ENCODE data around the gene SENP1.

DNA sequence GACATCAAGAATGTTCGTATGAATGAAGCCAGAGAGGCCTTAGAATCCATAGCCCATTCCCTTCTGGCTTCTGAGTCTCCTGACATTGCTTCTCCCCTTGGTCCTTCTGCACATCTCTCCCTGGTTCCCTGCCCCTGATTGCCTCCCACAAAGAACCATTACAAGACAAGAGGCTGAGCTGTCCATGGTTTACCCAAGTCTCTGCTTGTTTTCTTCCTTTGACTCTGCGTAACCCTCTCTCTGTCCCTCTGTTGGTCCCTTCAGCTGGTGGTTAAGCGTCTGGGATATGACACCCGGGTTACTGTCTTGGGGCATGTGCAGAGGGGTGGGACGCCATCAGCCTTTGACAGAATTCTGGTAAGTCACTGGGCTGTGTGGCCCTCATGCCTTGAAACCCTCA lies 29.1 kb upstream of the SENP1 start:
- TF ChIP-seq, protein P1, sequence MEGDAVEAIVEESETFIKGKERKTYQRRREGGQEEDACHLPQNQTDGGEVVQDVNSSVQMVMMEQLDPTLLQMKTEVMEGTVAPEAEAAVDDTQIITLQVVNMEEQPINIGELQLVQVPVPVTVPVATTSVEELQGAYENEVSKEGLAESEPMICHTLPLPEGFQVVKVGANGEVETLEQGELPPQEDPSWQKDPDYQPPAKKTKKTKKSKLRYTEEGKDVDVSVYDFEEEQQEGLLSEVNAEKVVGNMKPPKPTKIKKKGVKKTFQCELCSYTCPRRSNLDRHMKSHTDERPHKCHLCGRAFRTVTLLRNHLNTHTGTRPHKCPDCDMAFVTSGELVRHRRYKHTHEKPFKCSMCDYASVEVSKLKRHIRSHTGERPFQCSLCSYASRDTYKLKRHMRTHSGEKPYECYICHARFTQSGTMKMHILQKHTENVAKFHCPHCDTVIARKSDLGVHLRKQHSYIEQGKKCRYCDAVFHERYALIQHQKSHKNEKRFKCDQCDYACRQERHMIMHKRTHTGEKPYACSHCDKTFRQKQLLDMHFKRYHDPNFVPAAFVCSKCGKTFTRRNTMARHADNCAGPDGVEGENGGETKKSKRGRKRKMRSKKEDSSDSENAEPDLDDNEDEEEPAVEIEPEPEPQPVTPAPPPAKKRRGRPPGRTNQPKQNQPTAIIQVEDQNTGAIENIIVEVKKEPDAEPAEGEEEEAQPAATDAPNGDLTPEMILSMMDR (IDR thresholded peaks at IDR 0.05) = no peak
- no peak for TF ChIP-seq POLR2A (IDR thresholded peaks at IDR 0.05)

Measured in Peyer's patch (tissue), 4 donors.